ENCODE results near the gene TSPYL1. TPM values are rescaled to one million over a fixed set of nuclear protein-coding genes. Genes with fewer than 3 reads are reported as not detected.

Gene TSPYL1
- total and polyA plus RNA-seq, 10 of the 15 experiments (the other 5 are each of a cell fraction or from before 2014, with no cell fraction given): 22.9 to 44.1 (median 27.0) TPM

- H4K20me1 ChIP-seq (ENCODE audit: control insufficient read depth, insufficient read depth): no peaks in the 10 kb centered on the region
- no peaks in the 10 kb centered on the region for H3K36me3 ChIP-seq (ENCODE audit: control insufficient read depth in 2 of 2, insufficient read depth in 2 of 2, low read length in 1 of 2)
- WGBS (ENCODE audit: insufficient coverage, insufficient replicate concordance, low lambda C conversion rate, missing lambda C conversion rate): 82% methylated on average over 7 of the region's 7 CpGs
- H3K79me2 ChIP-seq (ENCODE audit: control insufficient read depth, insufficient read depth, low read length): no peaks in the 10 kb centered on the region
- TF ChIP-seq PAX5 (IDR thresholded peaks at IDR 0.05; ENCODE audit: borderline replicate concordance, low read depth, low read length): no peak
- TF ChIP-seq POU2F2 (IDR thresholded peaks at IDR 0.05; ENCODE audit: borderline replicate concordance, low read depth, low read length): no peak
- no peak for TF ChIP-seq CREB1 (IDR thresholded peaks at IDR 0.05; ENCODE audit: low read depth)
- TF ChIP-seq MAX (IDR thresholded peaks at IDR 0.05; ENCODE audit: low read depth, low read length): no peak
- no peak for TF ChIP-seq NBN (IDR thresholded peaks at IDR 0.05)
- no peak for TF ChIP-seq ZBTB4 (CRISPR knock-in tag; IDR thresholded peaks at IDR 0.05)
- no peak for TF ChIP-seq NR2F1 (conservative IDR thresholded peaks at IDR 0.05)
- TF ChIP-seq RAD51 (IDR thresholded peaks at IDR 0.05): no peak
- no peak for TF ChIP-seq E2F8 (IDR thresholded peaks at IDR 0.05; ENCODE audit: low read depth, partially characterized antibody)
- no peak for TF ChIP-seq SMARCA5 (IDR thresholded peaks at IDR 0.05)
- no peak for TF ChIP-seq RELB (IDR thresholded peaks at IDR 0.05; ENCODE audit: low read depth)
- TF ChIP-seq HDAC6 (IDR thresholded peaks at IDR 0.05; ENCODE audit: unreplicated experiment): no peak
- in situ Hi-C loops (cut with MboI) (no loop called here), intact Hi-C loops (cut with micrococcal nuclease; ENCODE audit: unreplicated experiment) (no loop called here)
- ChIA-PET SMC1A (ENCODE audit: uncharacterized antibody, unreplicated experiment) (interaction anchor here (1.0 to 2.5 kb wide), 3 partner anchors 23 to 38 kb away, joined by 3 to 7 read pairs (median 3); no protein-coding TSS in a partner anchor), RAD21 (ENCODE audit: unreplicated experiment) (no interaction called here), POLR2A (no interaction called here), CTCF (interaction anchor here (1.1 kb wide), 1 partner anchor 67 kb away, joined by 3 read pairs; no protein-coding TSS in a partner anchor)
- H3K27ac ChIP-seq (ENCODE audit: control insufficient read depth, insufficient read depth): no peak overlapping the region
- H3K9ac ChIP-seq (ENCODE audit: control insufficient read depth, insufficient read depth, low read length): no peak overlapping the region
- H3K4me2 ChIP-seq (ENCODE audit: control insufficient read depth, insufficient read depth): no peak overlapping the region
- DNase-seq (ENCODE audit: low read depth, low spot score): no peak
- H3K4me3 ChIP-seq: no peak overlapping the region
- H3K4me1 ChIP-seq (ENCODE audit: control insufficient read depth, insufficient read depth, low read length): no peaks in the 10 kb centered on the region
- no peak overlapping the region for H2AFZ ChIP-seq (ENCODE audit: control insufficient read depth, low read depth, low read length)
- no TSS peak for BruUV-seq (replicated peaks)
- no peak for ATAC-seq
- FAIRE-seq: no peak
- no peaks in the 10 kb centered on the region for H3K9me3 ChIP-seq (replicated peaks; ENCODE audit: control insufficient read depth, insufficient read depth, low read length)
- H3K27me3 ChIP-seq (replicated peaks in 1 of 2; ENCODE audit: control insufficient read depth in 2 of 2, insufficient read depth in 2 of 2, low read length in 1 of 2): no peaks in the 10 kb centered on the region
These were observed 46.5 kb upstream of the TSPYL1 start for GRCh38 chr6:116326181-116326671.
